Measurements from ENCODE around the gene KRTAP10-4.
"Not testable (repeated sequence)": the region's sequence is repeated elsewhere in the genome, so short reads cannot be mapped to it uniquely, and the experiment has no call there.

The KRTAP10-4 gene

DNA sequence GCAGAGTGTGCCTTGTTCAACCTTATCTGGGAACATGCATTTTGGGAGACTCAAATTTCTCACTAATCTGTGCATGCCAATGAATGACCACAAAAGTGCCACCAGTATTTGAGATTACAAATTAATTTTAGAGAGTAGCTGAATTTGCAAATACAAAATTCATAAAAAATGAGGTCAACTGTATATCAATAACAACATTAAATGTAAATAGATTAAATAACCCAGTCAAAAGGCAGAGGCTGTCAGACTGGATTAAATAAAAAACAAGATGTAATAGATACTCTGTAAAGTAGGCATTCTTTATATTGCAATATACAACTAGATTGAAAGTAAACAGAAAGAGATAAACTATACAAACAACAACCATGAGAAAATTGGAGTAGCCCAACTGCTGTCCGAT is 9.4 kb upstream of the KRTAP10-4 start:
- no peak for DNase-seq

DNA sequence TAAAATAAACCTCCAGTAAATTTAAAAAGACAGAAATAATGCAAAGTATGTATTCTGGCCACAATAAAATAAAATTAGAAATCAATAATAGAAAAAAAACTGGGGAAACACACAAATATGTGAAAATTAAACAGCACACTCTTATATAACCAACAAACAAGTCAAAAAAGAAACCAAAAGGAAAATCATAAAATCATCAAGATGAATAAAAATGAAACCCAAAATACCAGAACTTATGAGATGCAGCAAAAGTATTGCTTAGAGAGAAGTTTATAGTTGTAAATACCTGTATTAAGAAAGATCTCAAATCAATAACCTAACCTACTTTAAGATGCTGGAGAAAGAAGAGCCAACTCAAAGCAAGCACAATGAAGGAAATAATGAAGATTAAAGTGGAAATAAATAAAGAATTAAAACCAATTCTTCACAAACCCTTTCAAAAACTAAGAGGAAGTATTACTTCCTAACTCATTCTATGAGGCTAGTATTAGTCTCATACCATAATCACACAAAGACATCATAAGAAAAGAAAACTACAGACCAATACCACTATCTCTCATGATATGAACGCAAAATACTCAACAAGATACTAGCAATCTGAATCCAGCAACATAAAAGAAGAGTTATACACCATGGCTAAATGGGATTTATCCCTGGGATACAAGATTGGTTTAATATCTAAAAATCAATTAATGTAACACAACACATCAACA is 8.5 kb upstream of the KRTAP10-4 start:
- no peak for DNase-seq

DNA sequence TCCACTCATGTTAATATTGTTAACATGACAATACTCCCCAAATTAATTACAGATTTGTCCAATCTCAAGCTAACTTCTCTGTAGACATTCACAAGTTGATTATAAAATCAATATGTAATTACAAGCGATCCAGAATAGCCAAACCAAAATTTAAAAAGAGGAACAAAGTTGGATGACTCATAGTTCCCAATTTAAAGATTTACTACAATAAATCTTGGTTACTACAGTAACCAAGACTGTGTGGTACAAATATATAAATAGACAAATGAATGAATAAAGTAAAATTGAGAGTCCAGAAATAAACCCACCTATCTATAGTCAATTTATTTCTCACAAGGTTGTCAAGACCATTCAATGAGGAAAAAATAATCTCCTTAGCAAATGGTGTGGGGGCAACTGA is 7.1 kb upstream of the KRTAP10-4 start:
- DNase-seq: no peak

DNA sequence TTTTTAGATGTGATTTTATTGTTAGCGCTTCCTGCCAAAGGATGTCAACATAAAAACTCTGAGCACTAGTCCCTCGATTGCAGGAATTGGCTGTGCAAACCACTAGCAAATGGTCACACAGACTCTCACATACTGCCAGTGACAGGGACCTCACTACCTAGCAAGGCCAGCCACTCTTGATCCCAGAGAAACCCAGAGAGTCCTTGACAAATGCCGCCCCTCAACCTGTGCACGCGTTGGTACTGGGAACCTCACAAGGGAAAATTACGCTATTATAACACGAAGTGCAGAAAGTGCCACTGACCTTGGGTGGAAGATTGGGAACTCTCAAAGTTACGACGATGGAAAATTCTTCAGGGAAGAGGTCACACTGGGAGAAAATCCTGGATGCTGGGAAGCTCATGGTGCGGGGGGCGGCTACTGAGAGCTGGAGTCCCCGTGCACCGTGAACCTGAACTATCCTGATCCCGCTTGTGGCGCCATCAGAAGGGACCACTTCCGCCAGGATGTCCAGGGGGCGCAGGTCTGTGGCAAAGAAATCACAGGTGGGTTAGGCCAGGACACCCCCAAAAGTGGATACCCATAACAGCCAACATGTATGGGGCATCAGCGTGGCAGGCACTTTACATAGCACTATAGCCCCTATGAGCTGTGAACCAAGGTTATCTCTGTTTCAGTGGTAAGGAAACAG is 5.9 kb upstream of the KRTAP10-4 start:
- no peak for DNase-seq

DNA sequence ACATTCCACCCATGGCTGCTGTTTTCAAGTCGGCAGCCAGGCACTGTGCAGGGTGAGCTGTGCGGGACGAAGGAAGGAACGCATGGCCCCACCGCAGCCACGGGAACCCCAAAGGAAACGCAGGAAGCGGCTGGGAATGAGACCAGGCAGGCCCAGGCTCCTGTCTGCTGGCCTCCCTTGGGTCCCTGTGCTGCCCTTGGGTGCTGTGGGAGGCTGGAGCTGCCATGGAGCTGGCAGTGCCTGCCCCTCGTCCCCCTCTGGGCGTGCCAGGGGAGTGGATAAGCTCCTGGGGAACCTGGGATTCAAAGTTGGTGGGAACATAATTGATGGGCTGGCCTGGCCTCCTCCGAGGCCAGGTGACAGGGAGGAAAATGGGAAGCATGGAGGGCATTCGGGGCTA is 5.3 kb upstream of the KRTAP10-4 start:
- no peak for DNase-seq

DNA sequence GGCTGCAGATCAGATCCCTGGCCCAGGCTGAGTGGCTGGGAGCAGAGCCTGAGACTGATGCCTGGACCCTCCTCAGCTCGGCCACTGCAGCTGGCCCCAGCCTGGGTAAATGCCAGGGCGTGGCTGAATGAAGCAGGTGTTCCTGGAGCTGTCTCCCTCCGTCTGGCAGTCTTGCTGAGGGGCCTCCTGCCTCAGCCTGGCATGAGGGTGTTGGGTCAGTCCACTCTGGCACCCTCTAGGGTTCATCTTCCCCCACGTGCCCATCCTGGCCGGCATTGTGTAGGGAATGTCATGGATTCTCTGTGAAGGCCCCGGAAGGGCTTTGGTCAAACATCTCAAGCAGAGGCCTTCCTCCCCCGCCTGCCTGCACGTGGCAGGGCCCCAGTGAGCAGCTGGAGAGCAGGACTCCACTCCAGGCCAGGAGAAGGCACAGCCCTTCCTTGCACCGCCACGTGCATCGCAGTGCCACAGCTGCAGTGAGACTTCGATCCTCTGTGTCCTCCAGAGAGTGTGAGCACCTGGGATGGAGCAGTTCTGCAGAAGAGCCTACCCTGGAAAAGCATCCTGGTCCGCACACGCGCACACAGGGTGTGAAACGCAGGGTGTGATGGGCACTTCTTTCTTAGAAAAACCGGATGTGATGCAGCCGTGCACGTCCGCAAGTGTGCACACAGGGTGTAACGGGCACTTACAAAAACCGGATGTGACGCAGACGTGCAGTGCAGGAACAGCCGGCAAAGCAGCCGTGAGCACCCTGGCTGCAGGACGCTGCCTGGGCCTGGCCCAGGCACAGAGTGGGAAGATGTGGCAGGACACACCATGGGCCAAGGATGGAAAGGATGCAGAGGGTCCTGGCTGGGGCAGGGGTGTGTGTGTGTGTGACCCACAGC is 4.6 kb upstream of the KRTAP10-4 start:
- DNase-seq: no peak

DNA sequence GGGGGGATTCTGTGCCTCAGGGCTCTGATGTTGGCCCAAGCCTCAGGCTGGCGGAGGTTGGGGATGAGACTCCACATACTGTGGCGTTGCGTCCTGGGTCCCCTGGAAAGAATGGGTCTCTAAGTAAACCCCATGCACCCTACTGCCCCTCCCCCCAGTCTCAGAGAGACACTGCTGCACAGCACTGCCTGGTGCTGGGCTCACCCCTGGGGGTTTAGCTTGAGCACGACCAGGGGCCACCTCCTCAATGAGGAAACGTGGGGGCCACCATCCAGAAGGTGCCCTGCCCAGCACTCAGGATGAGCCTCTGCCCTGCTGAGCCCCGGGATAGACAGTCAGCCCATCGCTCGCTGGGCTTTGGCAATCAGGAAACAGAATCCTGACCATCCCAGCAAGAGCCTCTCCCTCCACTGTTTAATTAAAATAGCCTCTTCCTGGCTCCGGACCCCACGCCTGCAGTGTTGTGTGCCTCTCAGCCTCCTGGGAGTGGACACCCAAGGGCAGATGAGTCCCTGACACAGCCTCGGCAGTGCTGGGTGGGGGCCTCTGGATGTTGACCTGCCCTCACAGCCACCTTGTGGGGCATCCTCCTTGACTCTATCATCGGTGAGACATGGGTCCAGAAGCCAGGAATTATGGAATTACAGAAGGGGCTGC is 3.5 kb upstream of the KRTAP10-4 start:
- DNase-seq: no peak

DNA sequence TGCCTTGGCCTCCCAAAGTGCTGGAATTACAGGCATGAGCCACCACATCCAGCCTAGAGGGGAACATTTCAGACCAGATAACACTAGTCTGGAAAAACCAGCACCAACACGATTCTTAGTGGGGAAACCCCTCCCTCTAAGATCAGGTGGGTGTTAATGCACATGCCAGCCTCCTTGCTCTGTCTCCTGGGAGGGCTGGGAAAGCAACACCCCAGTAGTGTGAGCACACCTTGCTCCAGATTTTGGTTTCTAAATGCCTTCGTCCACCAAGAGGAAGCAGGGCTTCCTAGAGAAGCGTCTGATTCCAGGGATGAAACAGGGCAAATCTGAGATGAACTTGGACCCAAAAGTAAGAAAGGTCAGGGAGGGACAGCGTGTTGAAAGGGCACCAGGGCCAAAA is 2.2 kb upstream of the KRTAP10-4 start:
- DNase-seq: no peak

DNA sequence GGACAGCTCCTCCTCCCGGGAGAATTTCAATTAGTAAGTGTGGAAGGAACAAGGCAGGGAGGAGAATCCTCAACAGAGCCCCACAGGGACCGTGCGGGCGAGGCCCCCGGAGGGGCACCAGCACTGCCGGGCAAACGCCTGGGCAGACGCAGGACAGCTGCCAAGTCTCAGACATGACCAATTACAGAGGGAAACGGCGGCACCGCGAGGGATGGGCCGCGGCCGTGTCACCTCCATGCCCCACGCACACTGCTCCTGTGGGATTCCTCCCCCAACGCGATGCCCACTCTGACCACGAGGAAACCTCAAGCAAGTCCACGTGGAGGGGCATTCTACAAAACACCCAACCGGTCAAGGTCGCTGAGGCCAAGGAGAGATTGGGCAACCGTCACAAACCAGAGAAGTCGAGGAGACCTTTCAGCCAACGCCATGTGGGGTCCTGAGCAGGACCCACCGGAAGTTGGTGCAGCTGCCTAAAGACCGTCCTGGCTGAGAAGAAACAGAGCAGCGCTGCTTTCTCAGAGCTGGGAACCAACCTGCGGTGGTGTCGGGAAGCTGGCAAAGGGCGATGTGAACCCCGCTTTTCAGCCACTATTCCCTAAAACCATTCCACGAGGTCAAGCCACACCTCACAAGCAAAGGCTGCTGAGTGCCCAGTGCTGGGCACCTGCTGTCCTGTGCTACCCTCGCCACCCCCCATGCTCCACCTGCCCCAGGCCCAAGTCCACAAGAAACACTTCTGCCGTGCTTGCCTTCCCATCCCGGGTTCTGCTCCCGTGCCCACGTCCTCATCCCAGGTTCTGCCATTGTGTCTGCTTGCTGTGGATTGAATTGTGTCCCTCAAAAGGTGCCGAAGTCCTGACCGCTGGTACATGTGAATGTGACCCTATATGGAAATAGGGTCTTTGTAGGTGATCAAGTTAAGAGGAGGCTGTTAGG is 1.4 kb upstream of the KRTAP10-4 start:
- DNase-seq: no peak

DNA sequence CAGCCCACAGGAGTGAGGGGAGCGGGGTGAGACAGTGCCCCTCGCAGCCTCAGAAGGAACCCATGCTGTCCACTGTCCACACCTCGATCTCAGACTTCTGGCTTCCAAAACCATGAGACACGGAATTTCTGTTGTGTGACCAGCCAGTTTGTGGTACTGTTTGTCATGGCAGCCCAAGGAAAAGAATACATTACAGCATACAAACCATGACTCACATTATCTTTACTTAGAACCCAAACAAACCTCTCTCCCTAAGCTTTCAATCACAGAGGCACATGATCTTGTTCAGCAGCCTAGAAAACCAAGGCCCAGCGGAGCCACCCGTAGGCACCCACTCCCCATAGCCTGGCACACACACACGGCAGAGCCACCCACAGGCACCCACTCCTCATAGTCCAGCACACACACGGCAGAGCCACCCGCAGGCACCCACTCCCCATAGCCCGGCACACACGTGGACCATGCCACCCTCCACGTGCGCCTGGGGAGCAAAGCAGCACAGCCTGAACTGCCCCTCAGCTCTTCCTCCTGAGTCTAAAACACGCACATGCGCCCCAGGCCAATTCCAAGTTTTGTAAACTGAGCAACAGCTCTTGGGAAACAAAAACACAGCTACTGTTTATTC is 458 bp upstream of the KRTAP10-4 start:
- no peak for DNase-seq

DNA sequence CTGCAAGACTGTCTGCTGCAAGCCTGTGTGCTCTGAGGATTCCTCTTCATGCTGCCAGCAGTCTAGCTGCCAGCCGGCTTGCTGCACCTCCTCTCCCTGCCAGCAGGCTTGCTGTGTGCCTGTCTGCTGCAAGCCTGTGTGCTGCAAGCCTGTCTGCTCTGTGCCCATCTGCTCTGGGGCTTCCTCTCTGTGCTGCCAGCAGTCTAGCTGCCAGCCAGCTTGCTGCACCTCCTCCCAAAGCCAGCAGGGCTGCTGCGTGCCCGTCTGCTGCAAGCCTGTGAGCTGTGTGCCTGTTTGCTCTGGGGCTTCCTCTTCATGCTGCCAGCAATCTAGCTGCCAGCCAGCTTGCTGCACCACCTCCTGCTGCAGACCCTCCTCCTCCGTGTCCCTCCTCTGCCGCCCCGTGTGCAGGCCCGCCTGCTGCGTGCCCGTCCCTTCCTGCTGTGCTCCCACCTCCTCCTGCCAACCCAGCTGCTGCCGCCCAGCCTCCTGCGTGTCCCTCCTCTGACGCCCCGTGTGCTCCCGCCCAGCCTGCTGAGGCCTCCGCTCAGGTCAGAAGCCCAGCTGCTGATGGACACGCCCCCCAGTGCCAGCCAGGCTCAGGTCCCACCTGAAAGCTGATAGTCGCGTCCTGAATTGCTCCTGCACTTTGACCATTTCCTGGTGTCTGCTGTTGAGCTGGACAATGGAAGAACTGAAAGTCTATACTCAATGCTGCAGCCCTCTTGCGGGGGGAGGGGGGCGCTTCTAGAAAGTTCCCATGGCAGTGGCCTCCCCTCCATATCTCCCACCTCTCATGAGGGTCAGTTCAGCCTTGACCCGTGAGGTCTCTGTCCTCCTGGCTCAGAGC is 1.2 kb downstream of the KRTAP10-4 start:
- no peak for DNase-seq

DNA sequence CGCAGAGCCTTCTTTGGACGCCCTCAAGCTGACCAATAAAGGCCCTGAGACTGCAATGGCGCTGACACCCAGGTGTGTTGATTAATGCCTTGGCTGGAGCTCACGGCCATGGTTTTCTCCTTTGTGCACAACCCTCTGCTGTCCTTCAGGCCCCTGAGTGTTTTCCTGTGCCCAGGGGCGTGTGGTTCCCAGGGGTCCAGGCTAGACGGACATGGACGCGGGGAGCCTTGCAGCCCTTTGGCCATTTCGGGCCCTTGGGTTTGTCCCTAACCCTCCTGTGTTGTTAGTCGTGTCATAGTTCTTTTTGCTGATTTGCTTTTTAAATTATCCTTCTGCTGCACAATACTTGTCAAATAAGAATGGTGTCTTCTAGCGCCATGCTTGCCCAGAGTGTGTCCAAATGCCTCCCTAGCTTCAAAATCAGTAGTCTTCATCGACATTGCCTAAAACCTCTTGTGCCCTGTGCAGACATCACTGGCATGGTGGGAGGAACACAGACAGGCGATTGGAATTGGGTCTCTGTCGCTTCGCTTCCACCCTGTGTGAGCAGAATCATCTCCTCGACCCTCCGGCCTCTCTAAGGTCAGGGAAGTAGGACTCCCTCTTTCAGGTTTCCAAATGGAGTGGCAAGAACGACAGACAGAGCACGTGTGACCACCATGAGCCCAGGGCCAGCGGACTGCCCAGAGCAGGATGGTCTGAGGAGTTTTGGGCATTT is 1.9 kb downstream of the KRTAP10-4 start:
- no peak for DNase-seq

DNA sequence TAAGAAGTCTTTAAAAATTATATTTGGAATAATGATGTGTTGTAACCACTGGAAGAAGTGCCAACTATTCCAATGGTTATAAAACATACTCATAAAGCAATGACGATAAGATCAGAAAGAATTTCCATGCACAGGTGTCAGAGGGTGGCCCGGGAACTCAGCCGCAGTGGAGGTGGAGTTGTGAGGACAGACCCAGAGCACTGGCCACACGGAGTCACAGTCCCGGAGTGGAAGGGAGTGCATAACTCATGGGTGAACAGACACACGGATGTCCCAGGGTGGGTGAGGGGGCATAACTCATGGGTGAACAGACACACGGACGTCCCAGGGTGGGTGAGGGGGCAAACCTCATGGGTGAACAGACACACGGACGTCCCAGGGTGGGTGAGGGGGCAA is 2.5 kb downstream of the KRTAP10-4 start:
- DNase-seq: no peak

DNA sequence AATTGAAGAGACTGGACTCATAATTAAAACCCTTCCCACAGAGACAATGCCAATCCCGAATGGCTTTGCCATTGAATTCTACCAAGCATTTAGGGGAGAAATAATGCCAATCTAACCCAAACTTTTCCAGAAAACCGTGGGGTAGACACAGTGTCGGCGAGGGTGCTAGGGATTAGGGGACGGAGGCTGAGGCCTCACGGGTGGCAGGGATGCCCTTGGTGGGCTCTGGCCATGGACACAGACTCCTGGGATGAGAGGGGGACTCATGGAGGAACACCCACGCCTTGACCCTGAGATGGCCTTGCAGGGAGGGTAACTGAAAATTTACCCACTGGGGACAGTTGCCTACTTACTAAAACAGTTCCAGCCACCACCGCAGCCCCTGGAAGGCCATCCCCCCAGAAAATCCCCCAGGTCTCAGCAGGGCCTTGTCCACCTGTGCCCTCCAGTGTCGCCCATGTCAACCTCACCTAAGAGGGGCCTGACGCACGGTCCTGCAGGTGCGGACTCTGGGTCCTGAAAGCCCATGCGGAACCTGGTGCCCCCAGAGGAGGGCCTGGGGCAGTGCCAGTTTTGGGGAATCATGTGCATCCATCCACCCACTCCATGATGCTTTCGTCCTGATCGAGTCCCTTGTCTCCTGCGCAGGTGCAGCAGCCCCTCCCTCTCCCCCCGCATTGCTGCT is 5.0 kb downstream of the KRTAP10-4 start:
- no peak for DNase-seq

DNA sequence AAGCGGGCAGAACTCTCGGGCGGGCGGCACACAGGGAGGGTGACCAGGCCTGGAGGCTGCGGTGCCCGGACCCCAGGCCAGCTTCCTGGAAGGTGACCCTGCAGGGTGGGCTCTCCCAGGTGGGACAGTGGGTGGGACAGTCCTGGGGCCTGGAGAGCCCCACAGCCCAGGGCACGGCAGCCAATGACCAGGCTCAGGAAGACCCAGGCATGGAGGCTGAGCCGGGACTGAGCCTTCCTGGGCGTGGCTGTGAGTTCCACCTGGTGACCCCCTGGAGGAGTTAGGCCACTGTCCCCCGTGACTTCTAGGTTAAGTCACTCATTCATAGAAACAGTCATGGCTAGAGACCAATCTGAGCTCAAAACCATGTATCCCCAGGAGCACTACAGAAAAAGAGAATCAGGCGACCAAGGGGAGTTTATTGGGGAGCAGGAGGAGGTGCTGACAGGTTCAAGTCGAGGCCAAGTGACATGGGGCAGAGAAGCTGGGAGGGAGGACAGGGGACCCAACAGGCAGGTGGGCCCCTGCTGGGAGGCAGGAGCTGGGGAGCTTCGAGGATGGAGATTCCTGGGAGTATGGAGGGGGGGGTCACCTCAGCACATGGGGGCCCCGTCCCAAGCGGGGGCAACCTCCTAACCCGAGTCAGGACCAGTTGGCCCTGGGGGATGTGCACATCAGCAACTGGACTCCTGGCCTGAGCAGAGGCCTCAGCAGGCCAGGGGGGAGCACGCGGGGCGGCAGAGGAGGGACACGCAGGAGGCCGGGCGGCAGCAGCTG is 5.7 kb downstream of the KRTAP10-4 start:
- DNase-seq: no peak

DNA sequence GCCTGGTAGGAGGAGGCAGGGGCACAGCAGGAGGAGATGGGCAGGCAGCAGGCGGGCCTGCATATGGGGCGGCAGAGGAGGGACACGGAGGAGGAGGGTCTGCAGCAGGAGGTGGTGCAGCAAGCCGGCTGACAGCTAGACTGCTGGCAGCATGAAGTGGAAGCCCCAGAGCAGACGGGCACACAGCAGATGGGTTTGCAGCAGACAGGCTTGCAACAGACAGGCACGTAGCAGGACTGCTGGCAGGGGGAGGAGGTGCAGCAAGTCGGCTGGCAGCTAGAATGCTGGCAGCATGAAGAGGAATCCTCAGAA is 6.3 kb downstream of the KRTAP10-4 start:
- no peak for DNase-seq

DNA sequence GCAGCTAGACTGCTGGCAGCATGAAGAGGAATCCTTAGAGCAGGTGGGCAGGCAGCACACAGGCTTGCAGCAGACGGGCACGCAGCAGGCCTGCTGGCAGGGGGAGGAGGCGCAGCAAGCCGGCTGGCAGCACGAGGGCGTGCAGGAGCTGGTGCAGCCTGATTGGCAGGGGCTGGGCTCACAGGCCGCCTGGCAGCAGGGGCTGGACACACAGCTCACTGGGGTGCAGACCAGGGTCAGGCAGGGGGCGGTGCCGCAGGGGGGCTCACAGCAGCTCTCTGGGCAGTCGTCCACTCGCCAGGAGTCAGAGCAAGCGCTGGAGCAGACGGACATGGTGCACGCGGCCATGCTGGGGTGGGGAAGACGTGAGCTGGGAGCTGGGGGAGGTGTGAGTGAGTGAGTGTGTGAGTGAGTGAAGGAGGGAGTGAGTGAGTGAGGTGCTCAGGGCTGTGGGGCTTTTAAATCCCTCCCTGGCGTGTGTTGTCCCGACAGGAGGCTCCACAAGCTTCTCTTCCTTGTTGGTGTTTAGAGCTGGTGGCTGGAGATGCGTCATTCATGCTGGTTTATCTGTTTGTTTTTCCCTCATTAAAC is 6.8 kb downstream of the KRTAP10-4 start, which contains the start of gene KRTAP10-5:
Gene KRTAP10-5 (minus strand): TSS at position 374 of the 591 bp plus-strand sequence. CDS start 26 bp downstream, at position 348.
- not testable (repeated sequence) for DNase-seq

DNA sequence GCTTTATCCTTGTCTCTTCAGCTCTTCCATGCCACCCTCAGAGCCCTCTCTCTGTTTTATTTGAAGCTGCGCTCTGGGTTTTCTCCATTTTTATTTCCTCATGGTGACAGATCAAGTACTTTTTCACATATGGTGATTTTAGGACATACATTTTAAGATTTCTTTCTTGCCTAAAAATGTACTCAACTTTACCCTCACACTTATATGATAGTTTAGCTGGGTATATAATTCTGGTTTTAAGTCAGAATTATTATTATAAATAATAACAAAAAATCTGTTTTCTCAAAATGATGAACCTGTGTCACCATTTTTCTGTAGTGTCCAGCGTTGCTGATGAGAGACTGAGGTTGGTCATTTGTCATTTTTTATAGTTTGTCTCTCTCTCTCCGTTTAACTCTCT is 7.6 kb downstream of the KRTAP10-4 start:
- no peak for DNase-seq

Measured in stimulated activated CD4-positive, alpha-beta T cell treated with anti-CD3 and anti-CD28 coated beads, Interleukin-12 subunit alpha, Interleukin-12 subunit beta, amount 100 ng/mL, for 4 hours (primary cell).